ENCODE measurements around the gene IL12RB1.
"Not testable (repeated sequence)": the region's sequence is repeated elsewhere in the genome, so short reads cannot be mapped to it uniquely, and the experiment has no call there.

Gene IL12RB1

DNA sequence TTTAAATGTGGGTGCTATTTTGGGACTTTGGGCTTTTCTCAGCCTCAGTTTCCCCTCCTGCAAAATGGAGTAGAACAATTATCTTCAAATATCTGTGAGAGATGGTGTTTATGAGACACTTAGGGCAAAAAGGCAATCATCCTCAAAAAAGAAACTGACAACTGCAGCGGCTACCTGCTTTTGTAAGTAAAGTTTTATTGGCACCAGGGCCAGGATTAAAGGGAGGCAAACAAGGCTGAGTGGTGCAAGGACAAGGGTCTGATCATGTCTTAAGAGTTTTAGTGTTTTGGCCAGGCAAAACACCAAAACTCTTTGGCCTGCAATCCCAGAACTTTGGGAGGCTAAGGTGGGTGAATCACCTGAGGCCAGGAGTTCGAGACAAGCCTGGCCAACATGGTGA, 9.5 kb upstream of the IL12RB1 start:
- Histone ChIP-seq H3K27ac (no peak overlapping the region), H3K4me3 (no peak overlapping the region)

DNA sequence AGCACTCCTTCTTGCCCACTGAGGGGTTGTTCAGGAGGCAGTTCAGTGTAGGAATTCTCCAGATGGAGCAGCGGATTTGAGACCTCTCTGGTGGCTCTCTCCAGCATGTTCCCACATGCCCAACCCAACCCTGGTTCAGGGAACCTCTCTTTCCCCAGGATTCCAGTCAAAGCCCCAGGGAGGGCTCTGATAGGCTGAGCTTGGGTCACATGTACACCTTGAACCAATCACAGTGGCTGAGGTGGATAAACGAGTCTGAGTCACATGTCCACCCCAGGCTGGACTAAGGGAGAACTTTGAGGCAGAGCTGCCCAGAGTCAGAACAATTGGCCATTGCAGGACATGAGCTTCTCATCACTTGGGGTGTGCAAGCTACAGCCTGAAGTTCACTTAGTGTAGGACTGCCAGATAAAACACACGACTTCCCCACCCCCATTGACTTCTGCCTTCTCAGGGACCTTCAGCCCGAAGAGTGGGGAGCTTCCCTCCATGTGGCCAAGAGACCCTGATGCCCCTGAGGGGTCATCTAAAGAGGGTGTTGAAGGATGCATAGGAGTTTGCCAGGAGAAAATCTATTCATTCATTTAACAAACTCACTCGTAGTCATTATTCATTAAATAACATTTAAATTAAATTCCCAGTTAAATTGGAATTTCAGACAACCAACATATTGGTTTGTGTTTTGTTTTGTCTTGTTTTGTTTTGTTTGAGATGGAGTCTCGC, 6.9 kb upstream of the IL12RB1 start:
- H3K4me3 ChIP-seq: no peak overlapping the region
- H3K27ac ChIP-seq: no peak overlapping the region

DNA sequence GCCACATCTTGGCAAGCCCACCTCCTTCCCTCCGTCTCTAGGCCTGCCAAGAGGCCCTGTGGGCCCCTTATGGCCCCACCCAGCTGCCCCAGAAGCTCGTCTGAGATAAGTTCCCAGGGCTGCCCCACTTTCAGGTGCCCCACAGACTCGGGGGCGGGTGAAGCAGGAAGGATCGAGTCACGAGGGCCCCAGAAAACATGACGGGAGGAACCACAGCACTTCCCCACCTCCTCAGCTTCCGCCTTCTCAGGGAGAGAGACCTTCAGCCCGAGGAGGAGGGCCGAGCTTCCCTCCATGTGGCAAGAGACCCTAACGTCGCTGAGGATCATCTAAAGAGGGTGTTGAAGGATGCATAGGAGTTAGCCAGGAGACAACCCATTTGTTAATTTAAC, 4.5 kb upstream of the IL12RB1 start:
- no peak overlapping the region for H3K4me3 ChIP-seq
- peak overlapping the region in 17 of 21 experiments; percentile 25 to 88 (median 70) for H3K27ac ChIP-seq

DNA sequence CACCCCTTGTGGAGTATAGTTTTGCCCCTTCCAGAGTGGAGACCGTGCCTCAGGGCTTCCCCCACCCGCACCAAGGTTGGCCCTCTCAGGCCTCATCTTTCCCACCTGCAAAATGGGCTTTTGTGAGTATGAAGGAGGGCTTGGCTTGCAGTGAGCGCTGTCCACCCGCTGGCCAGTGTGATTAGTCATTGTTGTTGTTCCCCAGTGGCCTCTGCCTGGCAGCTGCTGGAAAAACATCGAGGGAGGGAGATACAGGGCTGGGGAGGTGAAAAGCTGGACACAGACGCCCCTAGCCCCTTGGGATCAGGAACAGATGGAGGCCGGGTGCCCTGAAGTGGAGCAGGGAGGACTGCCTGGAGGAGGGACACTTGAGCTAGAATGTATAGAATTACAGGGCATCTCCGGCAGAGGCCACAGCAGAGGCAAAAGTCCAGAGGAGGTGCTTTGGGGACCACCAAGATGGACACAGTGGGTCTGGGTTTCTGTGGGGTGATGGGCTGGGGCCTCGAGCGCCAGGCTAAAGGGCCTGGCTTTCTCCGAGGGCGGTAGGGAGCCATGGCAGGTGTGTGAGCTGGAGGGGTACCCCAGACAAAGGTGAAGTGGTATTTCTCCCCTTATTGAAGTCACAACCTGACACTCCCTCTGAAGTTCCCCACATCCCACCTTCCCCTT, 3.9 kb upstream of the IL12RB1 start:
- Histone ChIP-seq H3K27ac (peak overlapping the region in 18 of 21 experiments; percentile 14 to 88 (median 72)), H3K4me3 (no peak overlapping the region)

DNA sequence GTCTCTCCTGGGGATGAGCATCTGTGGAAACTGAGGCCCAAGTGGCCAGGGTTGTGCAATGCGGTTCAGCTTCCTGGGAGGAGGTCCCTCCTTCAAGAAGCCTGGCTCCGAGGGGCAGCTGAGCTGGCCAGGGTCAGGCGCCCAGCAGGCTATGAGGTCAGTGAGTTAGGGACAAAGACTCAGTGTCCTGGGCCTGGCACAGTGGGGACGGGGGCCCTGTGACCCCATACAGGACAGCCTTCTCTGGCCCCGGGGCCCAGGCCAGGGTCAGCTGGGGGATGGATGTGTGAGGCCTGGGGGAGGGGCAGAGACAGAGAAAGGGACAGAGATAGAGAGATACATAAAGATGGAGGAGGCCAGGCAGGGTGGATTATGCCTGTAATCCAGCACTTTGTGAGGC, 3.0 kb upstream of the IL12RB1 start:
- no peak overlapping the region for H3K4me3 ChIP-seq
- peak overlapping the region in 16 of 21 experiments; percentile 22 to 88 (median 76) for H3K27ac ChIP-seq

DNA sequence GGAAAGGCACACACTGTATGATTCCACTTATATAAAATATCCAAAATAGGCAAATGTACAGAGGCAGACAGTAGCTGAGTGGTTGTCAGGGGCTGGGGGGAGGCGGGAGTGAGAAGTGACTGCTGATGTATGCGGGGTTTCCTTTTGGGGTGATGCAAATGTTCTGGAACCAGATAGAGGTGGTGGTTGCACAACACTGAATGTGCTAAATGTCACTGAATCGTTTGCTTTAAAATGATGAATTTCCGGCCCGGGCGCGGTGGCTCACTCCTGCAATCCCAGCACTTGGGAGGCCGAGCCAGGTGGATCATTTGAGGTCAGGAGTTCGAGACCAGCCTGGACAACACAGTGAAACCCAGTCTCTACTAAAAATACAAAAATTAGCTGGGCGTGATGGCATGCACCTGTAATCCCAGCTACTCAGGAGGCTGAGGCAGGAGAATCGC, 2.4 kb upstream of the IL12RB1 start:
- H3K4me3 ChIP-seq: not testable (repeated sequence)
- H3K27ac ChIP-seq: peak overlapping the region in 12 of 21 experiments; percentile 40 to 88 (median 78)

DNA sequence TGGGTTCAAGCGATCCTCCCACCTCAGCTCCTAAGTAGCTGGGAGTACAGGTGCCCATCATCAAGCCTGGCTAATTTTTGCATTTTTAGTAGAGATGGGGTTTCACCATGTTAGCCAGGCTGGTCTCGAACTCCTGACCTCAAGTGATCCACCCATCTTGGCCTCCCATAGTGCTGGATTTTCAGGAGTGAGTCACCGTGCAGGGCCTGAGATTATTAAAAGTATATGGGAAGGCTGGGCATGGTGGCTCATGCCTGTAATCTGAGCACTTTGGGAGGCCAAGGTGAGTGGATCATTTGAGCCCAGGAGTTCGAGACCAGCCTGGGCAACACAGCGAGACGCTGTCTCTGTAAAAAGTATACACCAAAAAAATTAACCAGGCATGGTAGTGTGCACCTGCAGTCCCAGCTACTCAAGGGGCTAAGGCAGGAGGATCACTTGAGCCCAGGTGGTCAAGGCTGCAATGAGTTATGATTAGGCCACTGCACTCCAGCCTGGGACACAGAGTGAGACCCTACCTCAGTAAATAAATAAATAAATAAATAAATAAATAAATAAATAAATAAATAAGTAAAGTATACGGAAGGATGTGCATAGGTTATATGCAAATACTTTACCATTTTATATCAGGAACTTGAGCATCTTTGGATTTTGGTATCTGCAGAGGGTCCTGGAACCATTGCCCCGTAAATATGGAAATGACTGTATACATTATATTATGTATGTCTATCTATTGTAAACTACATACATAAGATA, 854 bp downstream of the IL12RB1 start:
- peak overlapping the region in 6 of 21 experiments; percentile 62 to 93 (median 85) for H3K27ac ChIP-seq
- H3K4me3 ChIP-seq: peak overlapping the region in 4 of 7 experiments; percentile 9 to 45 (median 33)

DNA sequence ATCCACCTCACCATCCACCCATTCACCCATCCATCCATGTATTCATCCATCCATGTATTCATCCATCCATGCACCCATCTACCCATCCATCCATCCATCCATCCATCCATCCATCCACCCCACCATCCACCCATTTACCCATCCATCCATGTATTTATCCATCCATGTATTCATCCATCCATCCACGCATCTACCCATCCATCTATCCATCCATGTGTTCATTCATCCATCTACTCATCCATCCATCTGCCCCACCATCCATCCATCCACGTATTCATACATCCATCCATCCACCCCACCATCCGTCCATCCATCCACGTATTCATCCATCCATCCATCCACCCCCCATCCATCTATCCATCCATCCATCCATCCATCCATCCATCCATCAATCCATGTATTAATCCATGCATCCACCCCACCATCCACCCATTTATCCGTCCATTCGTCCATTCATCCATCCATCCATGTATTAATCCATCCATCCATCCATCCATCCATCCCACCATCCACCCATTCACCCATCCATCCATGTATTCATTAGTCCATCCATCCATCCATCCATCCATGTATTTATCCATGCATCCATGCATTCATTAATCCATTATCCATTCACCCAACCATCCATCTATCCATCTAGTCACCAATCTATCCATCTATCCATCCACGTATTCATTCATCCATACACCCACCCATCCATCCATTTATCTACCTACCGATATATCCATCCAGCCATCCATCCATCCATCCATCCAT, 2.6 kb downstream of the IL12RB1 start:
- H3K27ac ChIP-seq: no peak overlapping the region
- H3K4me3 ChIP-seq: no peak overlapping the region

DNA sequence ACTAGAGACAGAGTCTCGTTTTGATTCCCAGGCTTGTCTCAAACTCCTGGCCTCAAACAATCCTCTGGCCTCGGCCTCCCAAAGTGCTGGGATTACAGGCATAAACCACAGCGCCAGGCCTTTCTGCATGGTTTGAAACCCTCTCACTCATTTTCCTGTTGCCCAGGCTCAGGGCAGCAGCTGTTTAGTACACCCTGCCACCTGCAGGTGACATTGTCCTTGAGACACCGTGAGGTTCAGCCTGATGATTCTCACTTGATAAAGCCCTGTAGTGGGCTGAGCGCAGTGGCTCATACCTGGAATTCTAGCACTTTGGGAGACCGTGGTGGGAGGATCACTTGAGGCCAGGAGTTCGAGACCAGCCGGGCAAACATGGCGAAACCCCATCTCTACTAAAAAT, 12.5 kb downstream of the IL12RB1 start:
- Histone ChIP-seq H3K27ac (no peak overlapping the region), H3K4me3 (no peak overlapping the region)

DNA sequence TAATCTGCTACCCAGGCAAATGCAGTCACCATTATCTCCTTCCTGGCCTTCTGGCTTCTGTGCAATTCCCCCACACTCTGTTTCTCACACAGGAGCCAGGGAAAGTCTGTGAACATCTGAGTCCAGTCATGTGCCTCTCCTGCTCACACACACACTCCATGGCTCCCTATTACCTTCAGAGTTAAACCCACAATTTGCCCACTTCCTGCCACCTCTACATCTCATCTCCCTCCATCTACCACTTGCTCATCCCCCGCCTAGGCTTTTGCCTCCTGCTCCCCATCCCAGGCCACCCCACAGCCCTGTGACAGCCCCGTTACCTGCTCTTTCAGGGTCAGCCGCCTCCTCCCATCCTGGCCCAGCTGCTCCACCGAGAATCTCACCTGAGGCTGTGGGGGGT, 13.5 kb downstream of the IL12RB1 start:
- Histone ChIP-seq H3K27ac (no peak overlapping the region), H3K4me3 (no peak overlapping the region)

DNA sequence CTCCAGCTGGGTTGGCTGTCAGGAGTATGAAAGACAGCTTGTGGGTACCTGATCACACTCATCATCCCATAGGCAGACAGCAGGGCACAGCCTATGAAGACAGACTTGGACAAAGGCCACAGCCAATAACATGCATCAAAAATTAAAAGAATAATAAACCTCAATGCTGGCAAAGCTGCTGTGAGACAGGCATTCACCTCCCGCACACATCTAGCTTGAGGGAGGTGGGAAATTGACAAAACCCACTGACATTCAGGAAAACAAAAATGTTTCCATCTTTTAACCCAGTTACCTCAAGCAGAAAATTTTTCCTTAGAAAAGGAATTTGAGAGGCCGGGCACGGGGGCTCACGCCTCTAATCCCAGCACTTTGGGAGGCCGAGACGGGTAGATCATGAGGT, 14.4 kb downstream of the IL12RB1 start:
- Histone ChIP-seq H3K27ac (no peak overlapping the region), H3K4me3 (no peak overlapping the region)

DNA sequence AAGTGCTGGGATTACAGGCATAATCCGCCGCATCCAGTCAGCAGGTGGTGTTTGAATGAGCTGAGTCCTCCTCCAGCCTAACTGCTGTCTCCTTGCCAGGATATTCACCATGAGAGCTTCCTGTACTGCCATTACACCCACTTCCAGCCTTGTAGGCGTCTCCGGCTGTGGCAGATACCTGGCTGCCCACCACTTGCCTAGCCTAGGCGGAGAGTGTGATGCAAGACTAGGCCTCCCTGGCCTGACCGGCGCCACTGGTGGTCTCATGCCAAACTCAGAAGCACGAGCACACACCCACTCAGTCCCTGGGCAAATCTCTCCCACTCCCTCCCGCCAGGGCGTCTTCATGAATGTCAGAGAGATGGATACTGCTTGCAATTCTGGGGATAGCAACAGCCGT, 16.6 kb downstream of the IL12RB1 start:
- H3K27ac ChIP-seq: no peak overlapping the region
- no peak overlapping the region for H3K4me3 ChIP-seq

DNA sequence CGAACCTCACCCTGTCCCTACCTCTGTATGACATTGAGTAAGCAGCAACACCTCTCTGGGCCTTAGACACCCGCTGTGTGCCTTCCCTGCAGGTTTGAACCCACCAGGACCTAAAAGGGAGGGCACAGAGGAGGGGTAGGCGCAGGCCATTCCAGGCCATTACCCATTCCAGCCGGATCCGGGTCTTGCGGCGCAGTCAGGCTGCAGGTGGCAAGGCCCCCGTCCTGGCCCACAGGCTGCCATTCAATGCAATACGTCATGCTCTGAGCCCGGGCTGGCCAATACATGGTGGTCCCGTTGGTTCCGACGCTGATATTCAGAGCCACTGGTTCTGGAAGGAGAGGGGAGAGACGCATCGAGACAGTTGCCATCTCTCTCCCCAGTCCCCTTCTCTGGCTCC, 17.4 kb downstream of the IL12RB1 start:
- Histone ChIP-seq H3K4me3 (no peak overlapping the region), H3K27ac (no peak overlapping the region)

DNA sequence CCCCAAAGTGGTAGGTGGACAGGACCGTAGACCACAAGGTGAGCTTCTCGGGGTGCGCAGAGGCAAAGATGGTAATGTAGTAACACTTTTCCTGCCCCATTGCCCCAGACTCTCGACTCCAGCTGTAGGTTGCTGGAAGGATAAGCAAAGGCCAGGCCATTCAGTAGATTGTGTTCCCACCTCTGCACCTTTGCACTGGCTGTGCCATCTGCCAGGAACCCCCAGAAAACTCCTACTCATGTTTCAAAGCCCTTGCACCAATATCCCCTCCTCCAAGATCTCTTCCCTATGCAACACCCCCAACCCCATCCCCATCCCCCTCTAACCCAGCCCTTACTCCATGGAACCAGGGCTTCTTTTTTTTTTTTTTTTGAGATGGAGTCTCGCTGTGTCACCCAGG, 18.3 kb downstream of the IL12RB1 start:
- Histone ChIP-seq H3K4me3 (no peak overlapping the region), H3K27ac (no peak overlapping the region)

DNA sequence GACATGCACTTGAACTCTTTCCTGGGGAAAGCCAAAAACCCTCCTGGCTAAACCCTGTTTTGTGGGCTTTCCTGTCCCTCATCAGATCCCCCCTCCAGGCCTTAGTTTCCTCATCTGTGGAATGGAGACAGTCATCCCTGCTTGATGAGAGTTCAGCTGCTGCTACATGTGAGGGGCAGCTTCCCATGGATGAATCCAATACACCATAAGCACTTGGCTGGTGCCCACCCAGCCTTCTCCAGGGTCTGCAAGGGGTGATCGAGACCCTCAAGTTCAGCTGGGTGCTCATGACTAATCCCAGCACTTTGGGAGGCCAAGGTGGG, 21.6 kb downstream of the IL12RB1 start:
- H3K27ac ChIP-seq: no peak overlapping the region
- H3K4me3 ChIP-seq: no peak overlapping the region

DNA sequence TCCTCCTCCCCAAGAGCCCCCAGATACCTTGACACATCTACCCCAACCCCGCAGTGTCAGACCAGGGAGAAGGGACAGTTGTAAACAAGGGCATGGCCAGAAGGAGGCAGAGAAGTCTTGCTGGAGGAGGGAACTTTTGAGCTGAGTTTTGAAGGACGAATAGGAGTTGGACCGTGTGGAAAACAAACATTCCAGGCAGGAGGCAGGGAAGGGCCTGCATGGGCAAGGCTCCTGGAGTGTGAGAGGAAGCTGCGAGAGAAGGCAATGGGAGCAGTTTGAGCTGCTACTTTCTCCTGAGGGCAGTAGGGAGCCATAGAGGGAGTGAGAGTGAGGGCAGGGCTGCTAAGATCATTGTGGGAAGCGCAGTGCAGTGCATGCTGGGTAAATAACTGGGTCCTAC, 23.3 kb downstream of the IL12RB1 start:
- Histone ChIP-seq H3K4me3 (no peak overlapping the region), H3K27ac (no peak overlapping the region)

DNA sequence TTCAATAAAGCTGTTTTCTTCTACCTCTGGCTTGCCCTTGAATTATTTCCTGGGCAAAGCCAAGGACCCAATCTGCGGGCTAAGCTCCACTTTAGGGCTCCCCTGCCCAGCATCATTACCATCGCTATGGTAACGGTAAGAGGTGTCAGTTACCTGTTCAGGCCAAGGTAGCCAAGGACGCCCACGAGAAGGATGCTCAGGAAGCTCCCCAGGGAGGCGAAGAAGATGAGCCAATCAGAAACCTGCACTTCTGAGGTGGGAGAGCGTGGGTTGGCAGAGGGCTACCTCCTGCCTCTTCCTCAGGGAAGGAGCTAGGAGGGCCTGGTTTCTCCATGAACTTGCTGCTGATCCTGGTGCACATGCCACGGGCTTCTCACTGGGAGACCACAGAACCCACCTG, 24.7 kb downstream of the IL12RB1 start:
- H3K4me3 ChIP-seq: no peak overlapping the region
- H3K27ac ChIP-seq: no peak overlapping the region

DNA sequence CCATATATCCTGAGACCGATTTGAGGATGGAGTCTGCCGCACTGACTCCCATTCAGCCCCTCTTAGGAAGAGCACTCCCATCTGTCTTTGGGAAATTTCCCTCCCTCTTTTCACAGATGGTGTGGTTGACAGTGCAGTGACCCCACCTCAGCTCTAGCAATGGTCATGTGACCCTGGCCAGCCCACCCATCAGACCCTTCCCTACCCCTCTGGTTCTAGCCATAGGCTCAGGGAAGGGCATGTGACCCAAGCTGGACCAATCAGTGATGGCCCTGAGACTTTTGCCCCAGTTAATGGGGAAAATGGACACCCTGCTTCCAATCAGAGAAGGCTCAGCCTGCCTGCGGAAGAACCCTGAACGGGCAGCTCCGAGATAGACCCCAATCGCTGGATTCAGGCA, 26.3 kb downstream of the IL12RB1 start:
- Histone ChIP-seq H3K27ac (no peak overlapping the region), H3K4me3 (no peak overlapping the region)

DNA sequence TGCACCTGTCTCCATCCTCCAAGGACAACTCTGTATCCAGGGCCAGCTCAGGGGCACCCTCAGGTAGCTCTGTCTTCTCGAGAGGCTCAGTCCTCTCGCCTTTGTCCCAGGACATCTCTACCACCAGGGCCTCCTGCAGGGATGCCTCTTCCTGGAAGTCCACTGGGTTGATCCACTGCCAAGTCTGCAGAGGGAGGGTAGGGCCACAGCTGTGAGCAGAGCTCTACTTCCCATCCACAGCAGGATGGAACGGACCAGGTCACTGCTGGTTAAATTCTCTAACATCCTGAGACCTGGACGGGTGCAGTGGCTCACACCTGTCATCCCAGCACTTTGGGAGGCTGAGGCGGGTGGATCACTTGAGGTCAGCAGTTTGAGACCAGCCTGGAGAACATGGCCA, 26.8 kb downstream of the IL12RB1 start:
- no peak overlapping the region for H3K4me3 ChIP-seq
- no peak overlapping the region for H3K27ac ChIP-seq

DNA sequence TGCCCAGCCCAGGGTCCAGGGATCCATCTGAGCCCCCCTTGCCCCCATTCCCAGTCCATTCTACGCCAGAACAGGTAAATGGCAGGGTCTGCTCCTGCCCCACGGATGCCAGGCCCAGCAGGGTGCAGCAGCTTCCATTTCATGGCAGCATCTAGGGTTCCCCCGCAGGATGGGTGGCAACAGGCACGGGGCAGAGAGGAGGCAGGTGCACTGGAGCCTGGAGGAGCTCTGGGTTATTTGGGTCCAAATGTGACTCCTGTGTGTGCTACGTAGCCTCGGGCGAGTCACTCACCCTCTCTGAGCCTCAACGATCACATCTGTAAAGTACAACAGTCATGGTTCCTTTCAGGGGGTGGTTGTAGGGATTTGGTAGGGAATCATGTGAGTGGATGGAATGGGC, 27.4 kb downstream of the IL12RB1 start:
- Histone ChIP-seq H3K4me3 (no peak overlapping the region), H3K27ac (no peak overlapping the region)
